Erythroblast (primary cell): ENCODE measurements around the gene ARHGEF4.
A peak's percentile ranks its signal among the peaks of the same experiment; 100 is the strongest.
"Not testable (repeated sequence)": the region's sequence is repeated elsewhere in the genome, so short reads cannot be mapped to it uniquely, and the experiment has no call there.

Experiments used
- DNase-seq, 2 experiments: peaks; one replicate each; lab custom pipeline; 2025; lab: John Stamatoyannopoulos, UW
- GATA1 ChIP-seq: IDR thresholded peaks from 2 replicates; pipeline ENCODE4 v1.6.1; 2011; ENCODE audit warnings: low read depth, mild to moderate bottlenecking, control low read depth, low read length, moderate library complexity
- POLR2A ChIP-seq: IDR thresholded peaks from 2 replicates; pipeline ENCODE4 v1.6.1; 2011; ENCODE audit warnings: mild to moderate bottlenecking, low read length

The ARHGEF4 gene

DNA sequence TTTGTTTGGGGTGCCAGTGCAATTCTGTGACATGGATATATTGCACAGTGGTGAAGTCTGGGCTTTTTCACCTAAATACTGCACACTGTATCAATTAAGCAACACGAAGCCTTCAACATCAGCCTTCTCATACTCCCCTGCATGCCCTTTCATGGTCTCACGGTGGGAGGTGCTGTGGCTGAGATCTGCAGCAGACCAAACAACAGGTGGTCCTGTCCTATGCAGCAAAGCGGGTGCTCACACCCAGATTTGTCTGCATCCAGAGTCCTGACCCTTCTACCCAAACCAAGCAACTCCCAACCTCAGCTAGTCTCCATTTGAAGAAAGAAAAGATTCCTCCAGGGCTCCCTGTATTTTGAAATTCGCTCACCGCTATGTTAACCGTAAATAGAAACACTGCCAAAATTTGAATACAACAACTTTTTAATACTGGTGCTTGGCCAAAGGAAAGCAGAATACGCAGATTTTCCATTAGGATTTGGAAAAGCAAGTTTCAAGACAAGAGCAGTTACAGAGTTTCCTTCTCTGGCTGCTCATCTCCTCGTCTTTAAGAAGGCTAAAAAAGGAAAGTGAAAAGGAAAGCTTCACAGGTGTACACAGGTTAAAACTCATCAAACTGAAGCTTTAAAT lies 221.6 kb downstream of the ARHGEF4 start:
- no peak for TF ChIP-seq POLR2A
- TF ChIP-seq GATA1: no peak
- DNase-seq: no peak

DNA sequence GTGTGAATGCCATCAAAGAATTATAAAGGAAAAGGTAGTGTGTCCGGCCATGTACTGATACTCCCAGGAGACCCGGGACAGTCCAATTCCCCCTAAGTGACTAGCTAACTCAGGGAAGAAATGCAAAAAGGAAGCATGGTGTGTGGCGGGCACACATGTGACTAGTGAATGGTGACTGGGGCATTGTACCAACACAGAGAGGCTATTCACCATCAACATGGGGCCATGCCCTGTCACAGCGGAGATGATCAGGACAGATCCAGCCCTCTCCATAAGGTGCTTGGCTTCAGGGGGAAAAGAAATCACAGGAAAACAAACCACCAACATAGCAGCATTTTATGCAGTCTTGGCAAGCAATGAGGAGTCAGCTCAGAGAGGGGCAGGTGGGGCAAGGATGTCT lies 222.2 kb downstream of the ARHGEF4 start:
- no peak for TF ChIP-seq POLR2A
- TF ChIP-seq GATA1: no peak

DNA sequence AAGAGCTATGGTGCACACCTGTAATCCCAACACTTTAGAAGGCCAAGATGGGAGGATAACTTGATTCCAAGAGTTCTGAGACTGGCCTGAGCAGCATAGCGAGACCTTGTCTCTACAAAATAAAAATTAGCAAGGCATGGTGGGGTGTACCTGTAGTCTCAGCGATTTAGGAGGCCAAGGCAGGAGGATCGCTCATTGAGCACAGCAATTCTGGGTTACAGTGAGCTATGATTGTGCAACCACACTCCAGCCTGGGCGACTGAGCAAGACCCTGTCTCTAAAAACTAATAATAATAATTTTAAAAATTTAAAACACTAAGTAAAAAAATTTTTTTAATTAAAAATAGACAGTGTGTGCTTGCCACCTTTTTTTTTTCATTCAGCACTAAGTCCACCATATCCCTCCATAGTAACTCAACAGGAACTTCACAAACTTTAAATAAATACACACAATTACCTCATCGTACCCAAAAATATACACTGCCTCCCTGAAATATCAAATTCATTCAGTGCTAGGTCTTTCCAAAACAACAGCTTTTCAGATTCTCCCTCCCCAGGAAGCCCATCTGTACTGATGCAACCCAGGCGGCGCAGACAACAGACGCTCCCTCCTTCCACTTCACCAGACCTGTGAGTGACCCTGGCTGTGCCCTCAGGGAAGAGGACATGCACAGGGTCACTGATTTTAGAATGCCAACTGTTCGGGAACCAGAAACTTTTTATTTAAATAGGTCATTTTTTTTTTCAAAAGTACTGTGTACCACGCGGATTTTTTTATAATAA lies 227.0 kb downstream of the ARHGEF4 start:
- TF ChIP-seq POLR2A: no peak
- TF ChIP-seq GATA1: no peak
- DNase-seq: no peak

More for the DNA sequence above, 222.2 kb downstream of the ARHGEF4 start:
- no peak for DNase-seq

DNA sequence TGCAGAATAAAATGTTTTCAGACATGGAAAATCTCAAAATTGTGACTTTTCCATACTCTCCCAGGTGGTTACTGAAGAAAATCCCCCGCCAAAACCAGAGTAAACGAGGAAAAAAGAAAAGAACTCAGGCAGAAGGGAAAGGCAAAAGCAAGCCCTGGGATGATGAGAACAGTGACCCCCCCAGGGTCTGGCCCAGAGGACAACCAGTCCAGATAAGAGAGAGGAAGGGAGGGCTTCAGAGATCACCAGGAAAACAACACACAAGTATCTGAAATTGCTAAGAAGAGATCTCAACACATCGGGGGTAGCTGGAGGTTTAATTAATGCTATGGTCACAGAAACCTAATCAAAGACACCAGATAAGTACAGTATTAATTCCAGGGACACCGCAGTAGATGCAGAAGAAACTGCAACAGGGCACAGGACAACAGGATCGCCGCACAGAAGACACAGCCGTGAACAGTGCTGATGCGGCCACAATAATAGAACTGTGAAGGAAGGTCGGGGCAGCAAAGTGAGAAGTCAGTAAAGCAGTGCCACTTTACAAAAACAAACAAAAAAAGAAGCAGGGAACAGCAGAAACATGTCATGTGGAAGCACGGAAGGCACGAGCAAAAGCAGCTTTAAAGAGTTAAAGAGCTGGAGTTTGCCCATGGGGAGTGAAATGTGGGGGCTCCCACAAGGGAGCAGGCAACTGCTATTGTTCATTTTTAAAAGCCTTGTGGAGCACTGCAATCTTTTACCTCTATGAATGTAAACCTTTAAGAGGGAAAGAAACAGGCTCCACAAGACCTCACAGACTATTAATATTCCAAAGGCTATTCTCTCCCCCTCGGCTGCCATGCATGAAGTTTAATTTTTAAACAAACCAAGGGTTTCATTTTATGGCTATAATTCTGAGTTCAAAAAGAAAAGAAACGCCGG lies 228.1 kb downstream of the ARHGEF4 start:
- TF ChIP-seq GATA1 (no peak), POLR2A (no peak)
- no peak for DNase-seq

DNA sequence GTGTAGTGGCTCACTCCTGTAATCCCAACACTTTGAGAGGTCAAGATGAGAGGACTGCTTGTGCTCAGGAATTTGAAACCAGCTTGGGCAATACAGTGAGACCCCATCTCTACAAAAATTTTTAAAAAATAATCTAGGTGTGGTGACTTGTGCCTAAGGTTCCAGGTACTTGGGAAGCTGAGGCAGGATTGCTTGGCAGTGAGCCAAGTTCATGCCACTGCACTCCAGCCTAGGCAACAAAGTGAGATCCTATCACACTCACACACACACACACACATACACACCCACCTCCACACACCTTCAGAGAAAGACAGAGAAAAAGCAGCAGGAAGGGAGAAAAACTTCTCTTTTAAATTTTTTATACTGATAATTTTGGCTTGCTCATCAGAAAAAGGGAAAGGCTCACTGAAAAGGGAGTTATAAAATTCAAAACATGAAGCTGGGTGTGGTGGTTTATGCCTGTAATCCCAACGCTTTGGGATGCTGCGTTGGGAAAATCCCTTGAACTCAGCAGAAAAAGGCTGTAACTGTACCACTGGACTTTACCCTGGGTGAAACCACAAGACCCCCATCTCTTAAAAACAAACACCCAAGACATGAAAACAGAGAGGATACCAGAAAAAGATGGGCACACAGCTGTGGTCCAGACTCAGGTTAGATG lies 230.9 kb downstream of the ARHGEF4 start:
- no peak for TF ChIP-seq GATA1
- no peak for TF ChIP-seq POLR2A
- peak in 1 of 2 experiments; percentile 6 for DNase-seq

DNA sequence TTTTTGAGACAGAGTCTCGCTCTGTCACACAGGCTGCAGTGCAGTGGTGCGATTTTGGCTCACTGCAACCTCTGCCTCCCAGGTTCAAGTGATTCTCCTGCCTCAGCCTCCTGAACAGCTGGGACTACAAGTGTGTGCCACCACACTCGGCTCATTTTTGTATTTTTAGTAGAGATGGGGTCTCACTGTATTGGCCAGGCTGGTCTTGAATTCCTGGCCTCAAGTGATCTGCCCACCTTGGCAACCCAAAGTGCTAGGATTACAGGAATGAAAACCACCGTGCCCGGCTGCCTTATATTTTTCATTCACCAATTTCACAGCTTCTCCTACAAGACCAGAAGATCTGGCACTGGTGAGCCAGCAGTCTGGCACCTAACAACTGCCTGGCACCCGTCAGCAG lies 231.5 kb downstream of the ARHGEF4 start:
- DNase-seq: not testable (repeated sequence)

DNA sequence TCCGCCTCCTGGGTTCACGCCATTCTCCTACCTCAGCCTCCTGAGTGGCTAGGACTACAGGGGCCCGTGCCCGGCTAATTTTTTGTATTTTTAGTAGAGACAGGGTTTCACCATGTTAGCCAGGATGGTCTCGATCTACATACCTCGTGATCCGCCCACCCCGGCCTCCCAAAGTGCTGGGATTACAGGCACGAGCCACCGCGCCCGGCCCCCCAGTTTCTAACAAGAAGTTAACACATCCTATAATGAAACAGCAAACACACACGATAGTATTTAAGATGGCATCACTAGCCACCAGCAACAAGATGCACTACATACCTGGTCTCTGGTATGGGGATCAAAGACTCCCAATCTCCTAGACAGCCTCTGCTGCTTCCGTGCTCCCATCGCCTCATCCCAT lies 238.9 kb downstream of the ARHGEF4 start:
- DNase-seq: not testable (repeated sequence)

DNA sequence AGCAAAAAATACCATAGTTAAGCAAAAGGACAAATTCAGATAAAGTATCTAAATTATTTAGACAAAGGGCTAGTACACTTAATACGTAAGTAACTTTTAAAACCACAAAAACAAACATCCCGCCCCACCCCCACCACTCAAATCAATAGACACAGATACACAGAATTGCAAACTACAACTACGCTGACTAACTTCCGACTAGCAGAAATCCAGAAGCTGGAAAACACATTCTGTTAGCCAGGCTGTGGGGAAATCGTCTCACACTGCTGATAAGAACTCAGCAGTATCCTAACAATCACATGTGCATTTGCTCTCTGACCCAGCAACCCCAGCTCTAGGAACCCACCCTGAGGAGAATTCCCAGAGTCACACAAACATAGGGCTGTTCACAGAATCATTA lies 240.0 kb downstream of the ARHGEF4 start:
- no peak for TF ChIP-seq GATA1
- no peak for TF ChIP-seq POLR2A
- DNase-seq: no peak

DNA sequence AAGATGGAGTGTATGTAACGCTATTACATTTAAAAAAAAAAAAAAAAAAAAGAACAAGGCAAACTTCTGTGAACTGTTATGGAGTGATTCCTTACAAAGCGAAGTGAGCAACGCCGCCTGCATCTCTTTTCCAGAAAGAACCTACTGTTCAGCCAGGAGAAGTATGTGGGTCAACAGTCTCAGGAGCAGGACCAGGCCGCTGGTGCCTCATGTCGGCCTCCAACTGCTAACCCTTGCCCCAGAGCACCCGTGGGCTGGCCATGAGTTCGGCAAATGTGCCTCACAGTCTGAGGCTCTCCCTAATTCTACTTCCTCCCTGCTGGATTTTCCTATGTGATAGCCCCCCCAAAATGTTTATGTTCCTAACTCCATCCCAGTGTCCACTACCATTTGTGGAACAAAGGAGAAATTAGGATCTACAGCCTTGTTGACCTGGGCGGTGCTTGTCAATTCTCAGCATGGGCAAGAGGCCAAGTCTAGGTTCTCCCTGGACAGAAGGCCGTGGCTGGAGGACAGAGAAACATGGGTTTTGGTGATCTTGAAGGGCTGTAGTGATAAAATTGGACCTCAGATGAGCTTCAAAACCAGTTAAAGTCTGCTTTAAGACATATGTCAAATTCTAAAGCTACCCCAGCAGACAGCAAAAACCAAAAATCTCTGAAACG lies 240.6 kb downstream of the ARHGEF4 start:
- TF ChIP-seq POLR2A (no peak), GATA1 (no peak)
- DNase-seq: no peak

DNA sequence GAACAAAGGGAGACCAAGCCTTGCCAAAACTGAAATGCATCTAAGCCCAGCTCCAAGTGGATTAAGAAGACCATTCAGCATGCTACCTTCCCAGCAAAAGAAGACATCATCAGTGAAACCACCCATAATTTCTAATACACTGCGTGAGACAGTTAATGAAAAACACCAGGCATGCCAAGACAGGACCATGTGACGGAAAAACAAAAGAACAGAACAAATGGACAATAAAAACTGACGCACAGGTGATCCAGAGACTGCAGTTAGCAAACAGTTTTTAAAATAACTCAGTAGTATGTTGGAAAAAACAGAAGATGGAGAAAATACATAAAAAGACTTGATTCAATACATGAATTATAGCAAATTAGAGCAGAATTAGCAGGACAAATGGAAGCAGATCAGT lies 241.3 kb downstream of the ARHGEF4 start:
- no peak for DNase-seq
- TF ChIP-seq POLR2A: no peak
- TF ChIP-seq GATA1: no peak

DNA sequence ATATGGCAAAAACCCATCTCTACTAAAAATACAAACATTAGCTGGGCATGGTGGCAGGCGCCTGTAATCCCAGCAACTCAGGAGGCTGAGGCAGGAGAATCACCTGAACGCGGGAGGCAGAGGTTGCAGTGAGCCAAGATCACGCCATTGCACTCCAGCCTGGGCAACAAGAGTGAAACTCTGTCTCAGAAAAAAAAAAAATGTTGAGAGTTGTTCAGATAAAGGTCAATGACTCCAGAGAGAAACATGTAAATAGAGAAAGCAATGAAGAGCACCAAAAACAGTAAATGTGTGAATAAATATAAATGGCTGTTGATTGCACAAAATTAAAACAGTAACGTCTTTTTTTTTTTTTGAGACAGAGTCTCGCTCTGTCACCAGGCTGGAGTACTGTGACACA lies 243.2 kb downstream of the ARHGEF4 start:
- not testable (repeated sequence) for DNase-seq

DNA sequence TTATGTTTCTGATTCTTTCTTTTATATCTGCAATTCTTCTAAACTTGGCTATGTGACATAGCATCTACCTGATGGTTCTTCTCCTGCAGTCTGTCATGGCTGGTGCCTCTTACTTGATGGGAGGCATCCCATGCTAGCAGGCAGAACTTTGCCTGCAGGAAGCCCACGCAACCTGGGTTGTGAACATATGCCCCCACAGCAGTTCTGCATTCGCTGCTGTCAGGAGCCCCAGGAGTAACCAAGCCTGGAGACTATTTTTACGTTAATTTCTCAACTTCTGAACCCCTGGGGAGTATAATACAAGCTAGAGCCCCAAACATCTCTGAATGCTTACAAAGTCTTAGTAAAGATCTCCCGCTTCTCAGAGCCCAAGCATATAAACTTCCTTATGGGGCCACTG lies 244.5 kb downstream of the ARHGEF4 start:
- DNase-seq: no peak
- TF ChIP-seq POLR2A (no peak), GATA1 (no peak)

DNA sequence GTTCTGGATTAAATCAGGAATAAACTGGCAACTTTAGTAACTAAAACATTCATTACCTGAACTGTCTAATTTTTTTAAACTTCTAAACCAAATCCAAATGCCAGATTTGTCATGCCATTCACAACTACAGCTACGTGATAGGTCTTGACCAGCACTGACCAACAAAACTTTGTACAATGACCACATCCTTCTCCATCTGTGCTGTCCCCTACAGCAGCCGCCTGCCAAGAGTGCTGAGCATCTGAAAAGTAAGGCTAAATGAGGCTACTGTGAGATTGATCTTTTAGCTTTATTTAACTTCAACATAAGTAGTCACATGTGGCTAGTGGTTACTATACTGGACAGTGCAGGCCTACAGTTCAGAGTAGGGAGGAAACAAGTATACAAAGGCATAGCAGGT lies 248.9 kb downstream of the ARHGEF4 start:
- DNase-seq: no peak
- TF ChIP-seq POLR2A (no peak), GATA1 (no peak)
